GF-D8 (cell line): ENCODE measurements around the gene EFHD1.
"Not testable (repeated sequence)": the region's sequence is repeated elsewhere in the genome, so short reads cannot be mapped to it uniquely, and the experiment has no call there.

Source experiments
- DNase-seq: peaks from one replicate; lab custom pipeline; 2025; lab: John Stamatoyannopoulos, UW

The EFHD1 gene

DNA sequence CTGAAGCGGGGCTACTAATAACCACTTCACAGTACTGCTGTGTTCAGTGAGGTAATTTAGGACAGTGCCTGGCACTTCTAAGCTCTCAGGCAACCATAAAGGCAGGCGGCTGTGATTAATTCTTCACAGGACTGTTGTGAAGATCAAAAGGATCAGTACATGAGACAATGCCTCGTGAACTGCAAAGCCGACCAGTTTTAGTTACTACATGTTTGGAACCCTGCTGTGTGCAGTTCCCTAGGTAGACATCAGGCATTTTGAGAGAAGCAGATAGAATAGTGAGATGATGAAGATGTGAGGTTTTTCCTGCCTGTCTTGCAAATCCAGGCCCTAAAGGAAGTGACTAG, 19.1 kb downstream of the EFHD1 start:
- no peak for DNase-seq

DNA sequence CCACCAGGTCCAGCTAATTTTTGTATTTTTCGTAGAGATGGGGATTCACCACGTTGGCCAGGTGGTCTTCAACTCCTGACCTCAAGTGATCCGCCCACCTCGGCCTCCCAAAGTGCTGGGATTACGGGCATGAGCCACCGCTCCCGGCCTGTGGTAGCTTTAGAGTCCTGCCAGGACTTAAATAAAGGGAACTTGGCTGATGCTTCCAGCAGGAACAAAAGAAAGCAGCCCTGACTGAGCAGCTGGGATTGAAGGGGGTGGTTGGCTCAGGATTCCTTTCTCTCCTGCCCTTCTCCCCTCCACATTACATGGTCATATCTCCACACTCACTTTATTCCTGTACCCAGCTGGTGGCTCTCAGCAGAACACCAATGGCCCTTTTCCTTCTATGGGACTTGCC, 20.0 kb downstream of the EFHD1 start:
- DNase-seq, result no peak

DNA sequence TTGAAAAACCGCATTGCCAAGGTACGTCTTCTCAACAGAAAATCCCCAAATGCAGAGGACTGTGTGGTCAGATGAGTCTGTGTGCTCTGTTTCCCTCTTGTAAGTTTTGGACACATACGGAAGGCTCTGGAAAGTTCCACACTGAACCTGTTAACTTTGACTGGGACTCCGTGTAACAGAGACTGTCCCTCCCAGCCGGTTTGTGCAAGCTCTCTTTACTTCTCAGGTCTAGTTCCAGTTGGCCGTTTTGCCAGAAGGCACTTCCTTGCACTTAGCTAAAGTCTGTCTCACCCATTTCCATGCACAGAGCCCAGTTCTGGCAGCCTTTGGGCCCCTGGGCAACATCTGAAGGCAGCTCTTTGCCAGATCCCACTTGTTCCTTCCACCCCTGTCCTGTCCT, 22.0 kb downstream of the EFHD1 start:
- no peak for DNase-seq

DNA sequence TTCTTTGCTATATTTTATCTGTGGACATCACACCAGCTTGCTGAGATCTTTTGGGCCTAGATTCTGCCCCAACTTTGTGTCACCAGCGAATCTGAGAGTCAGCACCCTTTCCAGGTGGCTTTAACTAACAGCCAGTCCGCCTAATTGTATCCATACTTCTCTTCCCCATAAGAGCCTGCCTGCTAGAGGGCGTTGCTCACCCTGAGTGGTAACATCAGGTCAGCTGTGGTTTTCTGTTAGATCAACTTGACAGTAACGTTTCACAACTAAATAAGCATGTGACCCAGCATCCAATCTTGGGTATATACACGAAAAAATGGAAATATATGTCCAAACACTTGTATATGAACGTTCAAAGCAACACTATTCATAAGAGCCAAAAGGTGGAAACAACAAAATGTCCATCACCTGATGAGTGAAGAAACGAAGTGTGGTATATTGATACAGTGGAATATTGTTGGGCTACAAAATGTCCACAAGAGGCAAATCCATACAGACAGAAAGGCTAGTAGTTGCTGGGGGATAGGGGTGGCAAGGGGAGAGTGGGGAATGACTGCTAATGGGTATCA, 24.9 kb downstream of the EFHD1 start:
- no peak for DNase-seq

DNA sequence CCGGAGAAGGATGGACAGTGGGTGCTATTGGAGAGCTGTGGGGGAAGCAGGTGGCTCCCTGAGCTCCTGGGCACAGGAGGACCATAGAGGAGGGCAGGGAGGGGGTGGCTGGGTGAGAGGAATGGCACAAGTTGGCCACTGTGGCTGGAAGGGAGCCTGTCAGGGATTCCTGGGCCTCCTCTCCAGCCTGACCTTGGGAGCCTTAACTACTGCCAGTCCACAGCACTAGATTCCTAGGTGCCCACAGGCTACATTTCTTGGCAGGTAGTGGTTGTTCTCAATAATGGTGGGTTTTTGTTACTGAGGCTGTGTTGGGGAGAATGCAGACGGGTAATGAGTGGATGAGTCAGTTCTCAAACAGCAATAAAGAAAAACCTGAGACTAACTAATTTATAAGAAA, 26.0 kb downstream of the EFHD1 start:
- DNase-seq, result no peak

DNA sequence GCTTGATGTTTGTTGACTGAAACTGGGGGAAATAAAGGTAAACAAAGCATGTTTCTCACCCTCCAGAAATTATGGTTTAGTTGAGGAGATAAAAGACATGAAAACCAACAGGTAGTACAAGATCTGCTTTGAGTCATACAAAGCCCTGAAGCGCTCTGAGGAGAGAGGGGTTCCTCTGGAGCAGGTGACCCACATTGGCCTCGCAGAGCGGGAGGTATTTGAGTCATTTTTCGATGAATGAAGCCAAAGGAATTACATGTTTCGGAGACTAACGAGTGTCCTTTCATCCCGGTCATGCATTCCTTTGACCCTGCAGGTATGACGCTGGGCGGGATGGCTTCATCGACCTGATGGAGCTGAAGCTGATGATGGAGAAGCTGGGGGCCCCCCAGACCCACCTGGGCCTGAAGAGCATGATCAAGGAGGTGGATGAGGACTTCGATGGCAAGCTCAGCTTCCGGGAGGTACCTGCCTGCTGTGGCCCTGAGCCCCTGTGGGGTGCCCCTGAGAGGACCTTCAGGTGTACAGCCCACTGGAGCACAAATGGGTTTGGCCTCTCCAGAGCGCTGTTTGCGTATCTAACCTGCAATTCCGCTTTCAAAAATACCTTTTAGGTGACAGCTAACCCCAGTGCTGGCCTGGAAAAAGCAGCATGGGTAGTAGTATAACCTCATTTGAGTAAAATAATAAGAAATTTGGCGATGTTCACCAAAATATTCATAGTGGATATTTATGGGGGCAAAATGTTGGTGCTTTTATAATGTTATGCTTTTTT, 29.3 kb downstream of the EFHD1 start:
- DNase-seq, result no peak

DNA sequence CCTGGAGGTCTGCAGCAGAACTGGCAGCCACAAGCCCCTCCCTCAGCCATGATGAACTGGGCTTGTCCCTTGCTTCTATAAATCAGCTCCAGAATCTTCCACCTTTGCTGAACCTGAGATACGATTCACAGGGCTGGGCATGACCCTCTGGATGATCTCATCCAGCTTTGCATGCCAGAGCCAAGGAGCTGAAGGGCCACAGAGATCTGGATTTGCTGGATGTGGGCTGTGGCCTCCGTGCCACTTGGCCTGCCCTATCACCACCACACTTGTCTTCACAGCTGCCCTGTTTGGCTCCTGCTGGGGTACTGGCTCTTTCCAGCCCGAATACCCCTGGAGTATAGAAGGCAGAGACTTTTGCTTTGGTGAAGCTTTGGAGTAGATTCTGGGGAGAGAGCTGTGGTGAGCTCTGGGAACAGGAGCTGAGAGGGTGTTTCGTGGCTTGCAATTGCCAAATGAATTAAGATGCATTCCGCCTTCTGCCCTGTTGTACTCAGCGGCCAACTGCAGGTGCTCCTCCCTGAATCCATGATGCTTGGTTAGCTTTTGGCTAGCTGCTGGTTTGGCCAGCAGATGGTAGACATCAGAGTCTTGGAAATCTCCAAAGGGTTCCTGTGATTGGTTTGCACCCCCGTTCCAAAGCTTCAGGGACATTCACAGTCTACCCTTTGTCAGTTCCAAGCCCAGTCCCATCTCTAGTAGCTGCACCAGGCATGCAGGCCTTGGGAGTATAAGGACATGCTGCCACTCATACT, 32.8 kb downstream of the EFHD1 start:
- DNase-seq, result no peak

DNA sequence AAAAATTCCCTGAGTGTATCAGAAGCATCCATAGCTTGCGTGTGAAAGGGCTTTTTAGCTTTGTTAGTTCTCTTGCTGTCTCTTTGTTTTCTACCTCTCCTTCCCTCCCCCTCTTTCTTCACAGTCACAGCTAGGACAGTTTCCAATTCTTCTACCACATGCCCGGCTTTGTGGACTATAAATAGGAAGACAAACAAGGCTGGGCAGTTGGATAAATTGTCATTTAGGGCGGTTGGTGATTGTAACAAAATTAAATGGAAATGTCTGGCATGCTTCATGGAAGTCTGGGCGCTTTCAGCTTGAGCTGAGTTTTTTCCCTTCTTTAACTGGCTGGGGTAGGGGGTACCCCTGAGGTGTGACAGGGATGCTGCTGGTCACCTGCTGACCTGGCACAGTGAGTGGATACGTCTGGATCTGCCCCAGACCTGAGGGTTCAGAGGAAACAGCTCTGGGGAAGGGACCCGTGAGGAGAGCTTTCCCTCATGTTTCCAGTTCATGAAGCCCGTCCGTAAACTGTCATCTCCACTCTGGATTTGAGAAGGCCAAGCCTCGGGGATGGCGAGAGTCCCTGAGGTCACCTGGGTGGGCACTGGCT, 34.7 kb downstream of the EFHD1 start:
- DNase-seq, result no peak

DNA sequence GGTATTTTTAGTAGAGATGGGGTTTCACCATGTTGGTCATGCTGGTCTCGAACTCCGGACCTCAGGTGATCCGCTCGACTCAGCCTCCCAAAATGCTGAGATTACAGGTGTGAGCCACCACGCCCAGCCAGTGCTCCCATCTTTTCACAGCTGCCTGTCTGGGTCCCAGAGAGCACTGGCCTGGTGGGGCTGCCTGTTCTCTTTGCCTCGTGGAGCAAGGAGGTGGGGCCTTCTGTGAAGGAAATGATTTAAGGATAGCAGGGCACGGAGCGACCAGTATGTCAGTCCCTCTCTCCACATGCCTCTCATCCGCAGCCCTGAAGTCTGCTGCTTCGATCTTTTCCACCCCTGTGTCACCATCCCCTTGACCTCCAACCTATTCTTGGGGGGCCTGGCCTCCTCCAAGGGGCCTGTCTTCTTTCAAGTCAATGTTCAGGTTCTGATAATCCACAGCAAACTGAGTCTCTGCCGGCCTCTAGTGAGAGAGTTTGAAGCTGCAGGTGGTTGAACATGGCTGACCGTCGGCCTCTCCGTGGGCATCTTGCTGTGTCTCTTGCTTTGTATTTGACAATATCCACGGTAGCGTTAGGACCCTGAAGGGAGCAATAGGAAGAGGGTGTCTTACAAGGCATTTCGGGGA, 35.5 kb downstream of the EFHD1 start:
- no peak for DNase-seq

DNA sequence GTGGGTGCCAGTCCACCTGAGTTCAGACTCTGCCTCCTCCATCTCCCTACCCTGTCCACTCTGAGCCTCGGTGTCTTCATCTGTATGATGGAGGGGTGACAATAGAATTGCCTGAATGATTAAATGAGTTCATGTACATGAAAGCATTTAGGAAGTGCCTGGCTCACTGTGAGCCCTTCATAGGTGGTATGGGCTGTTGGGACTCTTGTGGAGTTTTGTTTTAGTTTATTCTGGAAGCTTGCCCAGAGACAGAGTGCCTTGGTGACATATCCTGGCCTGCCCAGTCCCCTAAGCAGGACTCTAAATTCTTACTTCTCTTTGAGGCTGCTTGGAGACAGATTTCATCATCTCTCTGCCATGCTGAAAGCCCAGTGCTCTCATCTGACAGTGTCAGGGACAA, 39.2 kb downstream of the EFHD1 start:
- no peak for DNase-seq

DNA sequence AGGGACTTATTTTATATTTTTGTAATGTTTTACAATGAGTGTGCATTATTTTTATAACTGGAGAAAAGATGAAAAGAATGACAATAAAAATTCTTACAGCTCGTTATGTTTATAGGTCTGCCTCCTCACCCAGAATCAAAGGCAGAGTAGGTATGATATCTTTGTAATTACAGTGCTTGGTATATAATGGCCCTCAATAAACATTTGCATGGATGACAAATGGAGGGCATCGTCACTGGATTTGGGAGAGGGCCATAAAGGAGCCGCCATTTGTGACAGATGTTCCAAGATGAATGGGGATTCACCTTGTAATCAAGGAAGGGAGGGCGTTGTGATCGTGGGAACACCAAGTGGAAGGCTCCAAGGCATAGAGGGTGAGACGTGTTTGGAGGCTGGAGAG, 41.1 kb downstream of the EFHD1 start:
- DNase-seq, result no peak

DNA sequence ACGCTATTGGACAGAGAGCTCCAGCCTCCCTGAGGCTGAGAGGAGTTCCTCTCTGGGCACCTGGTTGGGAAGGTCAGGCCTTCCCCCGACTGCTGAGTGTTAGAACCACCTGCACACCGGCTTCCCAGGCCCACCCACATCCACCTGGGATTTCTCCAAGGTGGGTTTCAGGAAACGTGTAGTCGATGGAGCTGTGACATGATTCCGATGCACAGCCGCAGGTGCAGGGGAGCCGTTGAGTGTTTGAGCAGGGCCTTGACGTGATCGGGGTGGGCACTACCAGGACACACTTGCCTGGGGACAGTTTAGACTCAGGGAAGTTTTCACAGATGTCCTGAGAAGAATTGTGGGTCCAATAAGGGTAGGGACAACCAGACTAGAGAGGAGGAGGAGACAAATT, 42.0 kb downstream of the EFHD1 start:
- DNase-seq, result no peak

DNA sequence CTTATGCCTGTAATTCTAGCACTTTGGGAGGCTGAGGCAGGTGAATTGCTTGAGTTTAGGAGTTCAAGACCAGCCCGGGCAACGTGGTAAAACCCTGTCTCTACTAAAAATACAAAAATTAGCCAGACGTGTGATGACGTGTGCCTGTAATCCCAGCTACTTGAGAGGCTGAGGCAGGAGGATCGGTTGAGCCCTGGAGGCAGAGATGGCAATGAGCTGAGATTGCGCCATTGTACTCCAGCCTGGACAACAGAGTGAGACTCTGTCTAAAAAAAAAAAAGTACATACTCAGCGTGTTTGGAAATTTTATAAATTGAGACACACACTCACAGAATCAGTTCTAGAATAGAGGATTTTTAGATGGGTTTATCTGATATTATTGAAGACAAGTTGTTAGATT, 46.6 kb downstream of the EFHD1 start:
- DNase-seq, result no peak

DNA sequence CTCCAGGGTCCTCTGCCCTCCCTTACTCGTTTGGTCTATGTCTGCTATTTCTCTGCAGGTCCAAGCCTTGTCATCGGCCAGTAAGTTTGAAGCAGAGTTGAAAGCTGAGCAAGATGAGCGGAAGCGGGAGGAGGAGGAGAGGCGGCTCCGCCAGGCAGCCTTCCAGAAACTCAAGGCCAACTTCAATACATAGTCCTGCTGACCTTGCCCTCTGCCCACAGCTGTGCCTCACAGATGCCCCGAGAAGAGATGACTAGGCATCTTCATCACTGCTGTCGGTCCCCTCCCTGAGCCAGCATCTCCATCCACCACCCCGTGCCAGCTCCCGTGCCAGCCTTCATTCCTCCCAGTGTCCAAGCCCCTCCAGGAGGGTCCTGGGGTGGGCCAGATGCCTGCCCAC, 48.1 kb downstream of the EFHD1 start:
- DNase-seq, result no peak

DNA sequence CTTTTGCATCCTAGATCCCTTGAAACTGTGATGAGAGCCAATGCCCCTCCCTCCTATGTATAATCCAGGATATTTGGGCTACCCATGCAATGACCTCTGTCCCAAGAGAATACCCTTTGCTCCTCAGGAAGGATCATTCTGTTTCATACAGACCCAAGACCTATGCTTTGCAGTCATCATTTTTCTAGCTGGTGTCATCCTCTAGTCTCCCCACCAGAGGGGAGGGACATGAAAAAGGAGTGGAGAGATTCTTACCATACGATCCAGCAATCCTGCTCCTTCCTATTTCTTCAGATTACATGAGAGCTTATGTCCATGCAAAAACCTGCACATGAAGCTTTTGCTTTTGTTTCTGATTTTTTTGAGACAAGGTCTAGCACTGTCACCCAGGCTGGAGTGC, 50.0 kb downstream of the EFHD1 start:
- DNase-seq, result no peak

DNA sequence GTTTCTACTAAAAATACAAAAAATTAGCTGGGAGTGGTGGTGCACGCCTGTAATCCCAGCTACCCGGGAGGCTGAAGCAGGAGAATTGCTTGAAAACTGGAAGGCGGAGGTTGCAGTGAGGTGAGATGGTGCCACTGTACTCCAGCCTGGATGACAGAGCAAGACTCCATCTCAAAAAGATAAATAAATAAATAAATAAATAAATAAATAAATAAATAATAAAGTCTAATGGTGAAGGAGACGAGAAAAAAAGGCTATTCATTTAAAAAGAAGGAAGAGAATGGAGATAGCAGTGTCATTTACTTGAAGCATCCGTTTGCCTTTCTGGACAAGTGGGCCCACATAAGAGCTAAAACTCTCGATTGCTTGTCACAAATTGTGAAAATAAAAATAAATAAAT, 52.0 kb downstream of the EFHD1 start:
- not testable (repeated sequence) for DNase-seq

DNA sequence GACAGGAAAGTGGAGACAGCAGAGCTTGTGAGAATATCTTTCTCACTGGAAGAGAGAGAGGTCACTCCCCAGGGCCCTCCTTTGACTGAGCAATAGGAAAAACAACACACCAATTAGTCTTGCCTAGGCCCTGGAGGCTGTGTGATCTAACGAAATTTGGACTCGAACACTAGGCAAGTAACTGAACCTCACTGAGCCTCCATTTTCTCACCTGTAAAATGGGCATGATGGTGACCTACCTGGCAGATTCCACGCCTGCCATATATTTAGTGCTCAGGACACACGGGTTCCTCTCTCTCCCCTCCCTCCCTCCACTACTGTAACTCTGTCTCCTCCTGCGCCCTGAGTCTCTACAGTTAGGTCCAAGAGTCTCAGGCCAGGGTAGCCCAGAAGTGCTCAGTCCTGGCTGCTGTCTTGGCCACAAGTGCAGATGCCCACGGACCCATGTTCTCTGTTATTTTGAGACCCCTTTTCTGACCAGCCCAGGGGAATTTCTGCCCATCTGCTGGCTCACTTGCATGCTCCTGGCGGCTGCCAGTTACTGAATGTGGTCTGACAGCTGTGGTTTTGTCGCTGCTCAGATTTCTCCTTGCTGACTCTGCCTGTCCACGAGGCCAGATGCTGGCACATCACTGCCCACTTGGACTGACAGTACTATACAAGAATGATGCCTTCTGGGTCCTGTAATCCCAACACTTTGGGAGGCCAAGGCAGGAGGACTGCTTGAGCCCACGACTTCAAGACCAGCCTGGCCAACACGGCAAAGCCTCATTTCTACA, 54.2 kb downstream of the EFHD1 start:
- no peak for DNase-seq

DNA sequence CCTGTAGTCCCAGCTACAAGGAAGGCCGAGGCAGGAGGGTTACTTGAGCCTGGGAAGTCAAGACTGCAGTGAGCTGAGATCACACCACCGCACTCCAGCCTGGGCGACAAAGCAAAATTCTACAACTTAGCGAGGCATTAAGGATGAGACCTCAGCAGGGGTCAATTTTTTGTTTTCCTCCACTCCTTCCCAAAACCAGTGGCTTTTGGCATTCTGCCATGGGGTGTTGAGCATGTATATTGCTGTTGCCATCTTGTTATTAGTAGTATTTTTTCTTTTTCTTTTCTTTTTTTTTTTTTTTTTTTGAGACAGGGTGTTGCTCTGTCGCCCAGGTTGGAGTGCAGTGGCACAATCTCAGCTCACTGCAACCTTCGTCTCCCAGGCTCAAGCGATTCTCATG, 54.8 kb downstream of the EFHD1 start:
- no peak for DNase-seq

DNA sequence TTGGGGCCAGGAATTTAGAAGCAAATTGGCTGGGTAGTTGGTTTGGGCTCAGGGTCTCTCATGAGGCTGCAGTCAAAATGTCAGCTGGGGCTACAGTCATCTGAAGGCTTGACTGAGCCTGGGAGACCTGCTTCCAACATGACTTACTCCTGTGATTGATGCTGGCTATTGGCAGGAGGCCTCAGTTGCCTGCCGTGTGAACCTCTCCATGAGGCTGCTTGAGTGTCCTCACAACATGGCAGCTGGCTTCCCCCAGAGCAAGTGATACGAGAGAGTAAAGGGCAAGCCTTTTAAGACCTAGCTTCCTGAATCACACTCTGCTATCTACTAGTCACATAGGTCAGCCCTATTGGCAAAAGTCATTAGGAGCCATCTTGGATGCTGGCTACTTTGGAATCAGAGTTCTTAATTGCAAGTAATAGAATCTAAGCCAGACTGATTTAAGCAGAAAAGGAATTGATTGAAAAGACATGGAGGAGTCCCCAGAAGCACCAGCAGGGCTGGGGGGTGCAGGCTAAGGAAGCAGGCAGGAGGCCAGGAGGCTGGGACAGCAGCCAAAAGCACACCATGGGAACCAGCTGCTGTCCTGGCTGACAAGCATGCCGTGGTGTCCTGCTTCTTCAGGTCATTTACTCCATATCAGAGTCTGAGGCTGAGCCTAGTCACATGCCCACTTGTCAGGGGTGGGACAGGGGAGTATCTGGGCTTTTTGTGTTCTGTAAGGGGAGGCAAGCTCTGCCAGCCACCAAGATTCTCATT, 55.9 kb downstream of the EFHD1 start:
- DNase-seq, result no peak

DNA sequence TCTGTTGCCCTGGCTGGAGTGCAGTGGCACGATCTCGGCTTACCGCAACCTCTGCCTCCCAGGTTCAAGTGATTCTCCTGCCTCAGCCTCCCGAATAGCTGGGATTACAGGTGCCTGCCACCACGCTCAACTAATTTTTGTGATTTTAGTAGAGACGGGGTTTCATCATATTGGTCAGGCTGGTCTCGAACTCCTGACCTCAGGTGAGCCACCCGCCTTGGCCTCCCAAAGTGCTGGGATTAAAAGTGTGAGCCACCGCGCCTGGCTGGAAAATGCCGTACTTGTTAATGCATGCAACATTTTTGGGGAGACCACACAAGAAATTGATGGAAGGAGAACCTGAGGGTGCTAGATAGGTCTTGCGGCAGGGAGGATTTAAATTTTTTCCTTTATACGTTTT, 57.7 kb downstream of the EFHD1 start:
- DNase-seq, result not testable (repeated sequence)

DNA sequence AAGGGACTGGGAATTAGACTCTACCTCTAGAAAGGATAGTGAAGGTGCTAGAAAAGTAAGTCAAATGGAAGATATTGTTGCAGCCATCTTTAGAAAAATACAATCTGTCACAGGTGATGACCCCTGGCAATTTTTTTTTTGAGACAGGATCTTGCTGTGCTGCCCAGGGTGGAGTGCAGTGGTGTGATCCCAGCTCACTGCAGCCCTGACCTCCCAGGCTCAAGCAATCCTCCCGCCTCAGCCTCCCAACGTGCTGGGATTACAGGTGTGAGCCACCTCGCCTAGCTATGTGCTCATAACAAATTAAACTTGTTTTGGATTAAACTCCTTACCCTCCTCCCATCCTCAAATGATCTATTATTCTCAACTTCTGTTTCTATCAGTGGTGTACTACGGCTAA, 59.9 kb downstream of the EFHD1 start:
- DNase-seq, result no peak
